ENCODE data around the gene LCP2. TPM values are rescaled to one million over a fixed set of nuclear protein-coding genes. Genes with fewer than 3 reads are reported as not detected.

LCP2 gene
- total RNA-seq, 2 experiments from 2014 or later, result 192 to 199 TPM

- Mint-ChIP-seq H3K4me1 (no peaks in the 10 kb centered on the region), H3K36me3 (no peaks in the 10 kb centered on the region), H3K27me3 (peaks cover 4% of the 10 kb centered on the region), H3K27ac (no peak overlapping the region), H3K4me3 (no peak overlapping the region), H3K9me3 (no peaks in the 10 kb centered on the region)
- no peak for DNase-seq
Observed at GRCh38 chr5:170218726-170219125, 78.9 kb downstream of the LCP2 start.

- Mint-ChIP-seq H3K9me3 (no peaks in the 10 kb centered on the region), H3K4me1 (no peaks in the 10 kb centered on the region), H3K4me3 (no peak overlapping the region), H3K36me3 (no peaks in the 10 kb centered on the region), H3K27me3 (peaks cover 4% of the 10 kb centered on the region), H3K27ac (no peak overlapping the region)
- DNase-seq, result no peak
Observed at GRCh38 chr5:170217831-170218230, 79.7 kb downstream of the LCP2 start.

GRCh38 chr5:170216257-170216864 lies 81.2 kb downstream of the LCP2 start:
- peaks cover 4% of the 10 kb centered on the region for H3K27me3 Mint-ChIP-seq
- H3K4me3 Mint-ChIP-seq, result no peak overlapping the region
- H3K9me3 Mint-ChIP-seq, result no peaks in the 10 kb centered on the region
- no peaks in the 10 kb centered on the region for H3K36me3 Mint-ChIP-seq
- no peaks in the 10 kb centered on the region for H3K4me1 Mint-ChIP-seq
- no peak for DNase-seq
- no peak overlapping the region for H3K27ac Mint-ChIP-seq

- Mint-ChIP-seq H3K4me1 (no peaks in the 10 kb centered on the region), H3K4me3 (no peak overlapping the region), H3K36me3 (no peaks in the 10 kb centered on the region), H3K27me3 (peaks cover 13% of the 10 kb centered on the region), H3K9me3 (no peaks in the 10 kb centered on the region), H3K27ac (no peak overlapping the region)
- DNase-seq, result no peak
Observed at GRCh38 chr5:170211575-170212334, 85.8 kb downstream of the LCP2 start.

GRCh38 chr5:170206958-170207357 lies 90.6 kb downstream of the LCP2 start:
- H3K36me3 Mint-ChIP-seq, result no peaks in the 10 kb centered on the region
- H3K27me3 Mint-ChIP-seq, result peaks cover 14% of the 10 kb centered on the region

GRCh38 chr5:170206216-170206615 lies 91.4 kb downstream of the LCP2 start:
- H3K36me3 Mint-ChIP-seq, result no peaks in the 10 kb centered on the region
- no peaks in the 10 kb centered on the region for H3K9me3 Mint-ChIP-seq
- peaks cover 14% of the 10 kb centered on the region for H3K27me3 Mint-ChIP-seq
- no peak for DNase-seq
- no peak overlapping the region for H3K4me3 Mint-ChIP-seq
- no peaks in the 10 kb centered on the region for H3K4me1 Mint-ChIP-seq
- no peak overlapping the region for H3K27ac Mint-ChIP-seq

More at GRCh38 chr5:170206958-170207357, 90.6 kb downstream of the LCP2 start:
- DNase-seq, result no peak
- H3K4me3 Mint-ChIP-seq, result no peak overlapping the region
- H3K27ac Mint-ChIP-seq, result no peak overlapping the region
- no peaks in the 10 kb centered on the region for H3K4me1 Mint-ChIP-seq
- H3K9me3 Mint-ChIP-seq, result no peaks in the 10 kb centered on the region

GRCh38 chr5:170204202-170204601 lies 93.4 kb downstream of the LCP2 start:
- Mint-ChIP-seq H3K36me3 (no peaks in the 10 kb centered on the region), H3K9me3 (no peaks in the 10 kb centered on the region), H3K4me3 (no peak overlapping the region), H3K27ac (no peak overlapping the region), H3K4me1 (no peaks in the 10 kb centered on the region), H3K27me3 (peaks cover 8% of the 10 kb centered on the region)
- no peak for DNase-seq

GRCh38 chr5:170202117-170202516 lies 95.5 kb downstream of the LCP2 start:
- no peak for DNase-seq
- no peaks in the 10 kb centered on the region for H3K4me1 Mint-ChIP-seq
- peaks cover 8% of the 10 kb centered on the region for H3K27me3 Mint-ChIP-seq
- no peaks in the 10 kb centered on the region for H3K9me3 Mint-ChIP-seq
- H3K27ac Mint-ChIP-seq, result no peak overlapping the region
- no peaks in the 10 kb centered on the region for H3K36me3 Mint-ChIP-seq
- H3K4me3 Mint-ChIP-seq, result no peak overlapping the region

GRCh38 chr5:170201311-170201710 lies 96.3 kb downstream of the LCP2 start:
- Mint-ChIP-seq H3K4me3 (no peak overlapping the region), H3K36me3 (no peaks in the 10 kb centered on the region), H3K27me3 (peaks cover 4% of the 10 kb centered on the region), H3K9me3 (no peaks in the 10 kb centered on the region), H3K4me1 (no peaks in the 10 kb centered on the region), H3K27ac (no peak overlapping the region)
- no peak for DNase-seq

- H3K4me1 Mint-ChIP-seq, result no peaks in the 10 kb centered on the region
- no peak for DNase-seq
- H3K9me3 Mint-ChIP-seq, result no peaks in the 10 kb centered on the region
- no peaks in the 10 kb centered on the region for H3K36me3 Mint-ChIP-seq
- H3K4me3 Mint-ChIP-seq, result no peak overlapping the region
- no peak overlapping the region for H3K27ac Mint-ChIP-seq
- H3K27me3 Mint-ChIP-seq, result peaks cover 4% of the 10 kb centered on the region
Observed at GRCh38 chr5:170200876-170201275, 96.7 kb downstream of the LCP2 start.

Other genes with a start within 250 kb of the LCP2 start
- not detected for gene FOXI1, start 191.9 kb downstream of the LCP2 start, total RNA-seq
- not detected for gene C5orf58, start 64.8 kb downstream of the LCP2 start, total RNA-seq
- gene KCNMB1, start 91.6 kb upstream of the LCP2 start, total RNA-seq, result not detected
- not detected for gene KCNIP1, start 206.2 kb upstream of the LCP2 start, total RNA-seq

All from activated naive CD8-positive, alpha-beta T cell treated with anti-CD3 and anti-CD28 coated beads for 36 hours (primary cell).